Astrocyte of the spinal cord (primary cell): ENCODE data around the gene RBM12.

Experiments used
- DNase-seq: peaks from one replicate; pipeline ENCODE4 v3.0.0; 2011; ENCODE audit warnings: low read depth, low spot score
- H3K4me3 ChIP-seq: 2 replicates; pipeline ENCODE4 v1.5.1; 2011; ENCODE audit warnings: low read depth, mild to moderate bottlenecking, low read length, moderate library complexity
- in situ Hi-C: cut with HindIII; loops from 2 replicates; pipeline ENCODE4 v1.10.0; 2017; ENCODE audit warnings: low sequenced_read_pairs
- TF ChIP-seq, protein P1 (sequence below): IDR thresholded peaks from 2 replicates; pipeline ENCODE4 v1.5.1; 2012; ENCODE audit warnings: low read depth, mild to moderate bottlenecking, low read length, inconsistent platforms

The RBM12 gene

DNA sequence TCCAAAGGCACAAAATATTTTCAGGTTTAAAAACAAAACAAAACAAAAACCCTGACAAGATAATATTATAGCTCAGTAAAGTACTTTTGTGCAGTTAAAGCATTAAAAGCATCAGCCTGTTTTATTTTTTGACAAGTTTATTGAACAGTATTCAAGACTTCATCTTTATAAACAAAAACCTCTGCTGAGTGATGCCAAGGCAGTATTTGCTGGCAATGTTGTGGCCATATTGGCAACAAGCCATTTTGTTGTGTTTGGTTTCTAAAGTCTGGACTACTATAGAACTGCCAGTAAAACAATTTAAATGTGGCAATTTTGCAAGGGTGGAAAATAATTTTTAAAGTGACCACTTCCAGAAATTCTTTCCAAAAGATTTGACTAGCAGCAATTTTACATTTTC, 15.9 kb downstream of the RBM12 start:
- in situ Hi-C loops, result no loop called here
- H3K4me3 ChIP-seq, result no peak overlapping the region
- TF ChIP-seq, protein P1, sequence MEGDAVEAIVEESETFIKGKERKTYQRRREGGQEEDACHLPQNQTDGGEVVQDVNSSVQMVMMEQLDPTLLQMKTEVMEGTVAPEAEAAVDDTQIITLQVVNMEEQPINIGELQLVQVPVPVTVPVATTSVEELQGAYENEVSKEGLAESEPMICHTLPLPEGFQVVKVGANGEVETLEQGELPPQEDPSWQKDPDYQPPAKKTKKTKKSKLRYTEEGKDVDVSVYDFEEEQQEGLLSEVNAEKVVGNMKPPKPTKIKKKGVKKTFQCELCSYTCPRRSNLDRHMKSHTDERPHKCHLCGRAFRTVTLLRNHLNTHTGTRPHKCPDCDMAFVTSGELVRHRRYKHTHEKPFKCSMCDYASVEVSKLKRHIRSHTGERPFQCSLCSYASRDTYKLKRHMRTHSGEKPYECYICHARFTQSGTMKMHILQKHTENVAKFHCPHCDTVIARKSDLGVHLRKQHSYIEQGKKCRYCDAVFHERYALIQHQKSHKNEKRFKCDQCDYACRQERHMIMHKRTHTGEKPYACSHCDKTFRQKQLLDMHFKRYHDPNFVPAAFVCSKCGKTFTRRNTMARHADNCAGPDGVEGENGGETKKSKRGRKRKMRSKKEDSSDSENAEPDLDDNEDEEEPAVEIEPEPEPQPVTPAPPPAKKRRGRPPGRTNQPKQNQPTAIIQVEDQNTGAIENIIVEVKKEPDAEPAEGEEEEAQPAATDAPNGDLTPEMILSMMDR, result no peak
- peak; percentile 22 for DNase-seq

DNA sequence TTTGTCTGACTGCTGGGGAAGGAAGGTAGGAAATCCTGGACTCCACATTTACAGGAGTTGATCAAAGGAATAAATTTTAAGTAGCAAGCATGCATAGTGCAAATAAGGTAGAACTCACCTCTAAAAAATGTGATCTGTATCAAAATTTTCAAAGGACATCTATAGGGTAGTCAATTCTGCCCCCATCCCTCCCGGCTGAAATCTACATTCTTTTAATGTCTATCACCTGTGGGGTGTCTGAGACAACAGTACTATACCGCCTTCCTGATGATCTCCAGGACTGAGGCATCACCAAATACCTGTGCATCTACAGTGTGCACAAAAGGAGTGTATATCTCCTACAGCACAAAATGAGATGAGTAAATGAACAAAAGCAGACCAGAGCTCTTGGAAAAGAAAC, 19.9 kb downstream of the RBM12 start:
- in situ Hi-C loops, result no loop called here
- no peak overlapping the region for H3K4me3 ChIP-seq
- no peak for DNase-seq
- TF ChIP-seq, protein P1, result no peak

DNA sequence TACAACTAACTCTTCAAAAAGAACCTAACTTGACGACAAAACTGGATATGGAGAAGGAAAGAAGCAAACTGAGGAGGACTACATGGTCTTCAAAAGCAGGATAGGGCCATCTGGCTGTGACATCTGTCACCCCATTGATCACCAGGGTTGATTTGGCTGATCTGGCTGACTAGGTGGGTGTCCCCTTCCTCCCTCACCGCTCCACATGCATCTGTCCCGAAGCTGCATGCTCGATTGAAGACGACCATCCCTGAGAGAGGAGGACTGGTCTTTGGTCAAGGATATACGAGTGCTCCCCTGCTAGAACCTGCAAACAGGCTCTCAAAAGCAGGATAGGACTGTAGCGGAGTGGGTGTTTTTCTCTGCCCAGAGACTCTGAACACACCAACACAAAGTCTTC, 21.7 kb downstream of the RBM12 start:
- no peak for DNase-seq
- TF ChIP-seq, protein P1, result no peak
- in situ Hi-C loops, result no loop called here
- H3K4me3 ChIP-seq, result no peak overlapping the region

DNA sequence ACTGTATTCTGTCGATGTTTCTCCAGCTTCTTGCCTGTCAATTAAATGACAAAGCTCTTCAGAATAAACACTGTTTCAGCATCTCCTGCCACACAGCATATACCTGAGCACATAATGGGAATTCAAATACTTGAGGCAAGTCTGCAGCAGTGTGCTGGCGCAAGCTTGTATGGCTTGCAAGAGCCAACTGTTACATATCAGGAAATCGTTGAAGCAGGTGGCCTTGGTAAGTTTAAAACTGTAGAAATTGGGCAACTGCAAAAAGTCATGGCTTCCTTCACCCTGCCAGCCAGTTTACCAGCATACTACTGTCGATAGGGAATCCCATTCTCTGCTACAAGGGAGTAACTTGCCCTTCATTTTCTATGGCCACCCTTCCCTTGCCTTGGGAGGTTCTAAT, 23.0 kb downstream of the RBM12 start:
- H3K4me3 ChIP-seq, result no peak overlapping the region
- DNase-seq, result no peak
- TF ChIP-seq, protein P1, result no peak
- in situ Hi-C loops, result no loop called here

DNA sequence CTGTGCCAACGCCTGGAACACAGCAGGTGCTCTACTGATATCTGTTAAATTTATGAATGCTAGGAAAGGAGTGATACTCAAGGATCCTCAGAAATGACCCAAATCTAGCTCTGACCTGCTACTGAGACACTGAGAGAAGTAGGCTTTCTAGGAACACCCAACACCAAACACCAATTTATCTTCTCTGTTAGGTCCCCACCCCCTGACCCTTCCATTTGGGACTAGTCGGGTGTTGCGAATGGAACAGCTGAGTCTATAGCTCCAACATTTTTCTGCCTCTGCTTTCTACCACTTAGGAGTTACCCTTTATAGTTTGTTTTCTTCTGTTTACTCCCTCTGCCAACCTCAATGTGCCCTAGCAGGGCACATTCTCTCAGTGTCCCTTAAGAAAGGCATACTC, 24.0 kb downstream of the RBM12 start:
- no peak for DNase-seq
- H3K4me3 ChIP-seq, result no peak overlapping the region
- in situ Hi-C loops, result no loop called here
- TF ChIP-seq, protein P1, result no peak

DNA sequence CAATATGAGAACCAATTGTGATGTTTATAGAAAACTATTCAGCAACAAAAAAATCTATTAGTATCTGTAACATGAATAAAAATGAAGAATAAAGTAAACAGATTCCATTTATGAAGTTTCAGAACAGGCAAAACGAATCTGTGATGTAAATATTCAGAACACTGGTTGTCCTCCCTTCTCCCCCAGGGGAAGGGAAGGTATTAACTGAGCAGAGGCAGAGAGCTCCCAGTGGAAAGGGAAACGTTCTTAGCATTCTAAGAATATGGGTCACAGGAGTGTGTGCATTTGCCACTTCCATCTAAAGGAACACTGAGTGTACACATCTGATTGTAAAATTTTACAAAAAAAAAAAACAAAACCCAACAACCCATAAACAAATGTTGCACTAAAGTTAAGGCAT, 25.9 kb downstream of the RBM12 start:
- TF ChIP-seq, protein P1, result no peak
- in situ Hi-C loops, result no loop called here
- H3K4me3 ChIP-seq, result no peak overlapping the region
- no peak for DNase-seq

DNA sequence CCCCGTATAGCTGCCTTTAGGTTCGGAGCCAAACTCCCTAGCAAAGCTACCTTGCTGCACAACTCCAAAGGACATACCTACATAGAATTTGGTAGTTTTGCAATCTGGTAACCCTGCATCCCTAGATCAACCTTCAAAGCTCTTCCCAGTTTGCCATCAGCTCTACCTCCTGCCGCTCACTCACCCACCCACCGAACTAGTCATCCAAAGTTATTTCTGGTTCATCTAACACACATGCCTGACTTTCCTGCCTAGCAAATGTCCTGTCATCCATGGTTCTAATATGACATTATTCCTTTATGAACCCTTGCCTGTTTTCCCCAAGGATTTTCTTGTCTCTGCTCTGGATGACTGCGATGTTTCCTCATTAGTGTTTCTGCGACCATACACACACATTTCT, 27.4 kb downstream of the RBM12 start:
- TF ChIP-seq, protein P1, result no peak
- in situ Hi-C loops, result no loop called here
- DNase-seq, result no peak
- no peak overlapping the region for H3K4me3 ChIP-seq
